D721Med (cell line): ENCODE data around the gene FBXO11.
A peak's percentile ranks its signal among the peaks of the same experiment; 100 is the strongest.

Source experiments
- DNase-seq: peaks from one replicate; pipeline ENCODE4 v3.0.0; 2011; ENCODE audit warnings: low spot score; ENCODE audit not compliant: insufficient read length
- FAIRE-seq: peaks from 2 replicates; lab custom pipeline; 2011; peaks lifted over from hg19 to GRCh38; lab: Jason Lieb, UNC
- CTCF ChIP-seq: IDR thresholded peaks from 2 replicates; pipeline ENCODE4 v1.5.1; 2012; ENCODE audit warnings: mild to moderate bottlenecking, control low read depth; ENCODE audit not compliant: insufficient read depth; ENCODE audit errors: missing control alignments

Gene FBXO11

GRCh38 chr2:47783486-47784351 lies 122.6 kb downstream of the FBXO11 start:
- peak; percentile 0 for TF ChIP-seq CTCF
- FAIRE-seq, result no peak

GRCh38 chr2:47782671-47783485 lies 123.4 kb downstream of the FBXO11 start, which contains the start of gene MSH6:
TSS of gene MSH6 (plus strand) at chr2:47783145. CDS start at chr2:47783234, 89 bp downstream.
- TF ChIP-seq CTCF, result no peak
- FAIRE-seq (no peak), DNase-seq (peak; percentile 86)

More at GRCh38 chr2:47783486-47784351, 122.6 kb downstream of the FBXO11 start:
- peak; percentile 28 for DNase-seq

- no peak for TF ChIP-seq CTCF
- DNase-seq (no peak), FAIRE-seq (no peak)
These were observed 124.0 kb downstream of the FBXO11 start for GRCh38 chr2:47782381-47782670.

- DNase-seq (no peak), FAIRE-seq (no peak)
- no peak for TF ChIP-seq CTCF
These were observed 126.9 kb downstream of the FBXO11 start for GRCh38 chr2:47779426-47779790.

- no peak for DNase-seq
- FAIRE-seq, result no peak
These were observed 127.4 kb downstream of the FBXO11 start for GRCh38 chr2:47778698-47779425.

More at GRCh38 chr2:47778698-47779425, 127.4 kb downstream of the FBXO11 start:
- TF ChIP-seq CTCF, result no peak
